CD4-positive, alpha-beta T cell treated with Interleukin-4 for 1 hour (primary cell): ENCODE measurements around the gene MMP26.

Experiments used
- DNase-seq, 2 donors: peaks; one replicate each; pipeline ENCODE4 v3.0.0-alpha.2; 2020 to 2022

Gene MMP26

GRCh38 chr11:4727171-4727570, 22.6 kb downstream of the MMP26 start:
- no peak for DNase-seq

- DNase-seq, result no peak
These were observed 36.2 kb downstream of the MMP26 start for GRCh38 chr11:4740735-4741134.

GRCh38 chr11:4748438-4748837, 43.9 kb downstream of the MMP26 start:
- no peak for DNase-seq

GRCh38 chr11:4751201-4751600, 46.6 kb downstream of the MMP26 start:
- DNase-seq, result no peak
